B cell (primary cell): Measurements from ENCODE around the gene CACNA2D3.

Experiments used
- CTCF ChIP-seq: fragments of 200-600 bp; IDR thresholded peaks from one replicate; pipeline ENCODE4 v1.8.0; 2022; ENCODE audit warnings: antibody characterized with exemption, mild to moderate bottlenecking
- EZH2 ChIP-seq: IDR thresholded peaks from 2 replicates; pipeline ENCODE4 v1.6.1; 2012; ENCODE audit warnings: borderline replicate concordance, low read depth, mild to moderate bottlenecking, moderate library complexity, low read length; ENCODE audit not compliant: insufficient read depth, poor library complexity, severe bottlenecking

DNA sequence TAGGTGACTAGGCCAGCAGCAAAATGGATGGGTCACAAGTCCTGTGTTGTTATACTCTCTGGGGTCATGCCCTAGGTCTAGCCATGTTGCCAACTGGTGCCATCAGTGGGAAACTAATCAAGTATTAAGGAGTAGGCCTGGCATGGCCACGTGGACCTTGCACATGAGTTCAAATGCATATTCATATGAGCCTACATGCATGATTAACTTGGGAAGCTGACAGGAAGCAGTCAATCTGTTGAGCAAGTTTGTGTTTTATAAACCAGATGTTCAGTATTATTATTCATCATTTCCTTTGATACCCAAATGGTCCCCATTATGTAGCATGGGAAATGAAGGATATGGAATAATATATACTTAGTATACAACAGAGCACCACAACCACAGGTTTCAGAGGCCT is 710.5 kb downstream of the CACNA2D3 start:
- no peak for TF ChIP-seq EZH2
- no peak for TF ChIP-seq CTCF
